ENCODE measurements around the gene VIP. TPM values are rescaled to one million over a fixed set of nuclear protein-coding genes. Genes with fewer than 3 reads are reported as not detected.

The VIP gene
- total RNA-seq, 4 donors from 2014 or later, result 1.6 to 4.0 (median 2.2) TPM; not detected in 1

- WGBS, 2 donors, result 65 to 78% methylated on average over 5 of the region's 5 CpGs
- no peaks in the 10 kb centered on the region for H3K36me3 ChIP-seq
- H3K4me1 ChIP-seq, result no peaks in the 10 kb centered on the region
- no peaks in the 10 kb centered on the region for H3K9me3 ChIP-seq
- H3K27ac ChIP-seq, result no peak overlapping the region
- no peak for TF ChIP-seq CTCF (IDR thresholded peaks at IDR 0.05)
- TF ChIP-seq POLR2A (IDR thresholded peaks at IDR 0.05), result no peak
- DNase-seq, result no peak
- intact Hi-C loops (cut with DNase I), result no loop called here
- no peaks in the 10 kb centered on the region for H3K27me3 ChIP-seq
- H3K4me3 ChIP-seq (replicated peaks in 1 of 3), result no peak overlapping the region
These were observed 20.6 kb downstream of the VIP start for GRCh38 chr6:152771061-152771687.

GRCh38 chr6:152775428-152775827 lies 24.8 kb downstream of the VIP start:
- TF ChIP-seq POLR2A (IDR thresholded peaks at IDR 0.05) (no peak), CTCF (IDR thresholded peaks at IDR 0.05) (no peak)
- DNase-seq, result no peak
- no peaks in the 10 kb centered on the region for H3K27me3 ChIP-seq
- intact Hi-C loops (cut with DNase I), result no loop called here
- H3K4me1 ChIP-seq, result no peaks in the 10 kb centered on the region
- no peaks in the 10 kb centered on the region for H3K9me3 ChIP-seq
- H3K27ac ChIP-seq, result no peak overlapping the region
- no peaks in the 10 kb centered on the region for H3K36me3 ChIP-seq
- H3K4me3 ChIP-seq (replicated peaks in 1 of 3), result no peak overlapping the region

GRCh38 chr6:152776833-152777232 lies 26.2 kb downstream of the VIP start:
- intact Hi-C loops (cut with DNase I), result no loop called here
- Histone ChIP-seq H3K4me3 (replicated peaks in 1 of 3) (no peak overlapping the region), H3K27ac (no peak overlapping the region), H3K4me1 (no peaks in the 10 kb centered on the region), H3K36me3 (no peaks in the 10 kb centered on the region), H3K9me3 (no peaks in the 10 kb centered on the region), H3K27me3 (no peaks in the 10 kb centered on the region)
- TF ChIP-seq CTCF (IDR thresholded peaks at IDR 0.05) (no peak), POLR2A (IDR thresholded peaks at IDR 0.05) (no peak)
- no peak for DNase-seq
- WGBS, 2 donors, result 80 to 85% methylated on average over 3 of the region's 3 CpGs

GRCh38 chr6:152783217-152783878 lies 32.8 kb downstream of the VIP start:
- H3K36me3 ChIP-seq, result no peaks in the 10 kb centered on the region
- H3K9me3 ChIP-seq, result no peaks in the 10 kb centered on the region
- no peak overlapping the region for H3K27ac ChIP-seq
- no peaks in the 10 kb centered on the region for H3K4me1 ChIP-seq
- DNase-seq, result no peak
- WGBS, 2 donors, result 53 to 61% methylated on average over 9 of the region's 9 CpGs
- TF ChIP-seq POLR2A (IDR thresholded peaks at IDR 0.05), result no peak
- TF ChIP-seq CTCF (IDR thresholded peaks at IDR 0.05), result no peak
- no peak overlapping the region for H3K4me3 ChIP-seq (replicated peaks in 1 of 3)
- no peaks in the 10 kb centered on the region for H3K27me3 ChIP-seq
- intact Hi-C loops (cut with DNase I), result no loop called here

GRCh38 chr6:152794696-152795095 lies 44.1 kb downstream of the VIP start:
- intact Hi-C loops (cut with DNase I), result no loop called here
- Histone ChIP-seq H3K4me1 (no peaks in the 10 kb centered on the region), H3K27me3 (no peaks in the 10 kb centered on the region)

More at GRCh38 chr6:152794696-152795095, 44.1 kb downstream of the VIP start:
- no peak for TF ChIP-seq POLR2A (IDR thresholded peaks at IDR 0.05)
- TF ChIP-seq CTCF (IDR thresholded peaks at IDR 0.05), result no peak
- no peak overlapping the region for H3K27ac ChIP-seq
- H3K36me3 ChIP-seq, result no peaks in the 10 kb centered on the region
- H3K9me3 ChIP-seq, result no peaks in the 10 kb centered on the region
- DNase-seq, result no peak
- no peak overlapping the region for H3K4me3 ChIP-seq (replicated peaks in 1 of 3)

Measured in thyroid gland (tissue), 4 donors.